ENCODE data around the gene SAMD8. TPM values are rescaled to one million over a fixed set of nuclear protein-coding genes. Genes with fewer than 3 reads are reported as not detected.

SAMD8 gene
- total and polyA plus RNA-seq, 2 donors (not counting 1 experiment from before 2014, with no cell fraction given) = 15.9 to 35.7 TPM

GRCh38 chr10:75121322-75121721 is 9.9 kb downstream of the SAMD8 start:
- DNase-seq (no peak), ATAC-seq (ENCODE audit: low read depth) (no peak)
- peaks cover 16 to 18% of the 10 kb centered on the region in 2 donors for H3K4me1 ChIP-seq (ENCODE audit: control insufficient read depth in 2 of 2, insufficient read depth in 2 of 2, low read length in 2 of 2)
- no peak overlapping the region for H2AFZ ChIP-seq (ENCODE audit: insufficient read depth, low read depth, low read length, poor library complexity, severe bottlenecking)
- WGBS (ENCODE audit: insufficient coverage) = no CpG with 5 or more reads among the region's 1 CpG
- H3K27ac ChIP-seq (ENCODE audit: low read length in 2 of 2) = peak overlapping the region in 1 of 2 donors; percentile 23
- Mint-ChIP-seq H3K4me1 (peaks cover 44% of the 10 kb centered on the region), H3K27ac (no peak overlapping the region), H3K27me3 (no peaks in the 10 kb centered on the region), H3K4me3 (no peak overlapping the region), H3K9me3 (ENCODE audit: insufficient read depth) (no peaks in the 10 kb centered on the region)
- TF ChIP-seq EZH2 (IDR thresholded peaks at IDR 0.05; ENCODE audit: borderline replicate concordance, insufficient read depth, low read depth, low read length, poor library complexity, severe bottlenecking) (no peak), CTCF (IDR thresholded peaks at IDR 0.05) (no peak)
- POLR2A ChIA-PET = no interaction called here
- no peak overlapping the region for H3K9ac ChIP-seq (ENCODE audit: low read length)
- CTCF ChIA-PET = no interaction called here
- peak overlapping the region; percentile 40 for H3K4me2 ChIP-seq (replicated peaks; ENCODE audit: low read depth, low read length, poor library complexity, severe bottlenecking)
- peaks cover 2 to 18% of the 10 kb centered on the region in 2 experiments for H3K36me3 ChIP-seq (replicated peaks in 1 of 2; ENCODE audit: control extremely low read depth in 1 of 2, control insufficient read depth in 1 of 2, extremely low read depth in 1 of 2, insufficient read depth in 2 of 2, low read length in 1 of 2)
- intact Hi-C loops (cut with micrococcal nuclease) = no loop called here
- peaks cover 94% of the 10 kb centered on the region for H3K79me2 ChIP-seq (ENCODE audit: control insufficient read depth, insufficient read depth, low read length)
- H3K4me3 ChIP-seq (ENCODE audit: control extremely low read depth in 1 of 5, extremely low read depth in 1 of 5, insufficient read depth in 1 of 5, low read depth in 2 of 5, low read length in 4 of 5) = no peak overlapping the region
- H3K9me3 ChIP-seq (ENCODE audit: control extremely low read depth in 1 of 3, control insufficient read depth in 2 of 3, insufficient read depth in 1 of 3, low read length in 2 of 3) = no peaks in the 10 kb centered on the region
- peaks cover 48% of the 10 kb centered on the region for H4K20me1 ChIP-seq (ENCODE audit: control insufficient read depth, insufficient read depth, low read length, poor library complexity, severe bottlenecking)
- H3K27me3 ChIP-seq (replicated peaks in 1 of 4; ENCODE audit: control extremely low read depth in 1 of 4, control insufficient read depth in 3 of 4, insufficient read depth in 4 of 4, low read length in 3 of 4) = no peaks in the 10 kb centered on the region

GRCh38 chr10:75122505-75122904 is 11.0 kb downstream of the SAMD8 start:
- CTCF ChIA-PET = no interaction called here

More at GRCh38 chr10:75122505-75122904, 11.0 kb downstream of the SAMD8 start:
- Mint-ChIP-seq H3K27me3 (no peaks in the 10 kb centered on the region), H3K4me3 (no peak overlapping the region), H3K9me3 (ENCODE audit: insufficient read depth) (no peaks in the 10 kb centered on the region), H3K27ac (no peak overlapping the region), H3K4me1 (peaks cover 47% of the 10 kb centered on the region)
- intact Hi-C loops (cut with micrococcal nuclease) = no loop called here
- H3K27ac ChIP-seq (ENCODE audit: low read length in 2 of 2) = no peak overlapping the region
- no peak overlapping the region for H2AFZ ChIP-seq (ENCODE audit: insufficient read depth, low read depth, low read length, poor library complexity, severe bottlenecking)
- H4K20me1 ChIP-seq (ENCODE audit: control insufficient read depth, insufficient read depth, low read length, poor library complexity, severe bottlenecking) = peaks cover 36% of the 10 kb centered on the region
- H3K4me2 ChIP-seq (replicated peaks; ENCODE audit: low read depth, low read length, poor library complexity, severe bottlenecking) = no peak overlapping the region
- DNase-seq = no peak
- no peak for TF ChIP-seq CTCF (IDR thresholded peaks at IDR 0.05)
- TF ChIP-seq EZH2 (IDR thresholded peaks at IDR 0.05; ENCODE audit: borderline replicate concordance, insufficient read depth, low read depth, low read length, poor library complexity, severe bottlenecking) = no peak
- no peaks in the 10 kb centered on the region for H3K9me3 ChIP-seq (ENCODE audit: control extremely low read depth in 1 of 3, control insufficient read depth in 2 of 3, insufficient read depth in 1 of 3, low read length in 2 of 3)
- H3K9ac ChIP-seq (ENCODE audit: low read length) = no peak overlapping the region
- no peak overlapping the region for H3K4me3 ChIP-seq (ENCODE audit: control extremely low read depth in 1 of 5, extremely low read depth in 1 of 5, insufficient read depth in 1 of 5, low read depth in 2 of 5, low read length in 4 of 5)
- H3K4me1 ChIP-seq (ENCODE audit: control insufficient read depth in 2 of 2, insufficient read depth in 2 of 2, low read length in 2 of 2) = peaks cover 20 to 23% of the 10 kb centered on the region in 2 donors
- H3K79me2 ChIP-seq (ENCODE audit: control insufficient read depth, insufficient read depth, low read length) = peaks cover 94% of the 10 kb centered on the region
- H3K36me3 ChIP-seq (replicated peaks in 1 of 2; ENCODE audit: control extremely low read depth in 1 of 2, control insufficient read depth in 1 of 2, extremely low read depth in 1 of 2, insufficient read depth in 2 of 2, low read length in 1 of 2) = peaks cover 2 to 20% of the 10 kb centered on the region in 2 experiments
- no CpG with 5 or more reads among the region's 4 CpGs for WGBS (ENCODE audit: insufficient coverage)
- no peaks in the 10 kb centered on the region for H3K27me3 ChIP-seq (replicated peaks in 1 of 4; ENCODE audit: control extremely low read depth in 1 of 4, control insufficient read depth in 3 of 4, insufficient read depth in 4 of 4, low read length in 3 of 4)
- ATAC-seq (ENCODE audit: low read depth) = no peak
- POLR2A ChIA-PET = no interaction called here

All from B cell (primary cell).